Measurements from ENCODE around the gene ABCC12.

DNA sequence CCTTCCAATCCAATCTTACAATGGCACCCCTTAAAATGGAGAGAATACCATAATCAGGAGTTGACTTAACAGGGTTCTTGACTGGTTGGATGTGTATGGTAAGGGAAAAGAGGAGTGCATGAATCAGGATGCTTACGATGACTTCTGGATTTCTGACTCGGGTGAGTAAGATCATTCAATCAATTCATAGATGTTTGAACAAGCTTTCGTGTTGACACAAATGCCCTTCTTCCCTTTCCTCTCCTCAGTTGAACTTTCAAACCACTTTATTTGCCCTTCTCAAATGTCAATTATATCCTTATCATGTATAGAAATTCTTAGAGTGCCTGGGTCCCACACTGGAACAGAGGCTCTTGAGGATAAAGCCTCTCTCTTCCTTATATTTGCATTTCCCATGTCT is 25.9 kb downstream of the ABCC12 start:
- TF ChIP-seq, protein P1, sequence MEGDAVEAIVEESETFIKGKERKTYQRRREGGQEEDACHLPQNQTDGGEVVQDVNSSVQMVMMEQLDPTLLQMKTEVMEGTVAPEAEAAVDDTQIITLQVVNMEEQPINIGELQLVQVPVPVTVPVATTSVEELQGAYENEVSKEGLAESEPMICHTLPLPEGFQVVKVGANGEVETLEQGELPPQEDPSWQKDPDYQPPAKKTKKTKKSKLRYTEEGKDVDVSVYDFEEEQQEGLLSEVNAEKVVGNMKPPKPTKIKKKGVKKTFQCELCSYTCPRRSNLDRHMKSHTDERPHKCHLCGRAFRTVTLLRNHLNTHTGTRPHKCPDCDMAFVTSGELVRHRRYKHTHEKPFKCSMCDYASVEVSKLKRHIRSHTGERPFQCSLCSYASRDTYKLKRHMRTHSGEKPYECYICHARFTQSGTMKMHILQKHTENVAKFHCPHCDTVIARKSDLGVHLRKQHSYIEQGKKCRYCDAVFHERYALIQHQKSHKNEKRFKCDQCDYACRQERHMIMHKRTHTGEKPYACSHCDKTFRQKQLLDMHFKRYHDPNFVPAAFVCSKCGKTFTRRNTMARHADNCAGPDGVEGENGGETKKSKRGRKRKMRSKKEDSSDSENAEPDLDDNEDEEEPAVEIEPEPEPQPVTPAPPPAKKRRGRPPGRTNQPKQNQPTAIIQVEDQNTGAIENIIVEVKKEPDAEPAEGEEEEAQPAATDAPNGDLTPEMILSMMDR (conservative IDR thresholded peaks at IDR 0.05; ENCODE audit: low read depth, low read length), result no peak
- no peak for TF ChIP-seq EZH2 (IDR thresholded peaks at IDR 0.05; ENCODE audit: borderline replicate concordance, low read depth, low read length, poor library complexity, severe bottlenecking)

Measured in A673 (cell line).